ENCODE data around the gene SLFN14. TPM values are rescaled to one million over a fixed set of nuclear protein-coding genes. Genes with fewer than 3 reads are reported as not detected.

The SLFN14 gene
- total and polyA plus RNA-seq, 11 donors: 0.31 TPM; not detected in 10

GRCh38 chr17:35559495-35560210 lies 966 bp downstream of the SLFN14 start:
- WGBS, 4 donors: 53 to 71% (median 57%) methylated on average over 2 of the region's 2 CpGs
- H3K27me3 ChIP-seq: peaks cover 0 to 15% (median 0%) of the 10 kb centered on the region in 9 donors
- intact Hi-C loops (cut with DNase I): loop anchor here in 1 of 10 donors (10.0 kb wide), 1 partner anchor 65 kb away; no protein-coding TSS in a partner anchor

GRCh38 chr17:35557353-35557752 lies 3.3 kb downstream of the SLFN14 start:
- Histone ChIP-seq H3K4me1 (peaks cover 0 to 6% (median 0%) of the 10 kb centered on the region in 12 donors), H3K4me3 (no peak overlapping the region), H3K27me3 (peaks cover 0 to 15% (median 0%) of the 10 kb centered on the region in 9 donors), H3K9me3 (no peaks in the 10 kb centered on the region), H3K27ac (peak overlapping the region in 1 of 12 donors; percentile 22), H3K36me3 (no peaks in the 10 kb centered on the region)
- TF ChIP-seq POLR2A (IDR thresholded peaks at IDR 0.05) (no peak), CTCF (IDR thresholded peaks at IDR 0.05) (no peak)
- DNase-seq (no peak), ATAC-seq (no peak)
- intact Hi-C loops (cut with DNase I): no loop called here
- 78 to 86% (median 82%) methylated on average over 3 of the region's 3 CpGs for WGBS, 4 donors

More at GRCh38 chr17:35559495-35560210, 966 bp downstream of the SLFN14 start:
- Histone ChIP-seq H3K27ac (no peak overlapping the region), H3K4me3 (no peak overlapping the region), H3K9me3 (no peaks in the 10 kb centered on the region), H3K4me1 (peaks cover 0 to 6% (median 0%) of the 10 kb centered on the region in 12 donors), H3K36me3 (no peaks in the 10 kb centered on the region)
- TF ChIP-seq POLR2A (IDR thresholded peaks at IDR 0.05): no peak
- no peak for TF ChIP-seq CTCF (IDR thresholded peaks at IDR 0.05)
- no peak for ATAC-seq
- no peak for DNase-seq

- ATAC-seq (no peak), DNase-seq (no peak)
- WGBS, 4 donors: 82 to 90% (median 87%) methylated on average over 5 of the region's 5 CpGs
- Histone ChIP-seq H3K27ac (no peak overlapping the region), H3K27me3 (peaks cover 0 to 15% (median 0%) of the 10 kb centered on the region in 9 donors), H3K9me3 (no peaks in the 10 kb centered on the region), H3K4me3 (no peak overlapping the region), H3K4me1 (peaks cover 0 to 6% (median 0%) of the 10 kb centered on the region in 12 donors), H3K36me3 (no peaks in the 10 kb centered on the region)
- intact Hi-C loops (cut with DNase I): no loop called here
- no peak for TF ChIP-seq POLR2A (IDR thresholded peaks at IDR 0.05)
- TF ChIP-seq CTCF (IDR thresholded peaks at IDR 0.05): no peak
Measured at GRCh38 chr17:35555691-35556090, 4.9 kb downstream of the SLFN14 start.

- H3K27ac ChIP-seq: no peak overlapping the region
- no peak for ATAC-seq
- H3K27me3 ChIP-seq: peaks cover 0 to 15% (median 0%) of the 10 kb centered on the region in 9 donors
- H3K9me3 ChIP-seq: no peaks in the 10 kb centered on the region
- no peaks in the 10 kb centered on the region for H3K36me3 ChIP-seq
- 58 to 74% (median 65%) methylated on average over 5 of the region's 5 CpGs for WGBS, 4 donors
- no peak overlapping the region for H3K4me3 ChIP-seq
- intact Hi-C loops (cut with DNase I): no loop called here
- TF ChIP-seq CTCF (IDR thresholded peaks at IDR 0.05) (no peak), POLR2A (IDR thresholded peaks at IDR 0.05) (no peak)
- no peak for DNase-seq
- H3K4me1 ChIP-seq: peaks cover 0 to 6% (median 0%) of the 10 kb centered on the region in 12 donors
Measured at GRCh38 chr17:35554668-35555067, 6.0 kb downstream of the SLFN14 start.
